PFSK-1 (cell line): Measurements from ENCODE around the gene ULBP1.

Source experiments
- FOXP2 ChIP-seq: optimal IDR thresholded peaks from 2 replicates; pipeline ENCODE3; 2011; ENCODE audit warnings: borderline replicate concordance, control low read depth, inconsistent platforms; ENCODE audit not compliant: insufficient read depth; ENCODE audit errors: extremely low read length, extremely low read depth
- POLR2AphosphoS5 ChIP-seq: IDR thresholded peaks from 2 replicates; pipeline ENCODE4 v1.6.1; 2012; ENCODE audit warnings: low read depth, mild to moderate bottlenecking, control low read depth, low read length, moderate library complexity
- REST ChIP-seq, 2 experiments: IDR thresholded peaks; 2 replicates each; pipeline versions ENCODE4 v1.6.1 to v1.8.0; 2011 to 2012; ENCODE audit warnings: low read depth in 2 of 2, low read length in 2 of 2, control low read depth in 1 of 2, inconsistent platforms in 1 of 2, mild to moderate bottlenecking in 1 of 2, moderate library complexity in 1 of 2; ENCODE audit not compliant: insufficient read depth in 1 of 2
- SIN3A ChIP-seq: IDR thresholded peaks from 2 replicates; pipeline ENCODE4 v1.6.1; 2012; ENCODE audit warnings: mild to moderate bottlenecking, low read length, moderate library complexity, borderline replicate concordance; ENCODE audit not compliant: insufficient read depth
- TAF1 ChIP-seq: IDR thresholded peaks from 2 replicates; pipeline ENCODE4 v1.6.1; 2012; ENCODE audit warnings: low read length, control low read depth, borderline replicate concordance; ENCODE audit not compliant: insufficient read depth

- TF ChIP-seq REST (IDR thresholded peaks at IDR 0.05; ENCODE audit: insufficient read depth in 1 of 2, low read depth in 2 of 2, low read length in 2 of 2) (no peak), POLR2AphosphoS5 (no peak), TAF1 (no peak), SIN3A (no peak), FOXP2 (no peak)
These were observed 15.6 kb downstream of the ULBP1 start for GRCh38 chr6:149979293-149979692.
